GM18907 (cell line): ENCODE measurements around the gene RAB21.
"Not testable (repeated sequence)": the region's sequence is repeated elsewhere in the genome, so short reads cannot be mapped to it uniquely, and the experiment has no call there.

Experiments used
- ATAC-seq: cut with Tn5 transposase; IDR thresholded peaks from one replicate; pipeline ENCODE4 v1.9.1; 2021; ENCODE audit warnings: mild to moderate bottlenecking, moderate library complexity; ENCODE audit not compliant: unreplicated experiment

RAB21 gene

DNA sequence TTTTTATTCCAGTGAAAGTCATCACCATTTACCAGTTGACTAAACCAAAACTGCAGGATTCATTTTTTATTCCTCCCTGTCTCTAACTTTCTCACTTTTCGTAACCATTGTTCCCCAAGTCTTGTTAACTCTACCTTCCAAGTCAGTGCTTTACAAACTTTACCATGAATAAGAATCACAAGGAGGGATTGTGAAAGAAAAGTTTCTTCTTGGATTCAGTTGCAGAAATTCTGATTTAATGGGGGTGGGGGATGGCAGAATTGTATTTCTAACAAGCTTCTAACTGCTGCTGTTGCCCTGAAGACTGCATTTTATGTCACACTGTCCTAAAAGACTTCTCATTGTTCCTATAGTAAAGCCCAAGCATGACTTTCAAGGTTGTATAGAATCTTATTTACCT is 5.0 kb upstream of the RAB21 start:
- ATAC-seq: no peak

- no peak for ATAC-seq
Observed at GRCh38 chr12:71752891-71753290, 1.8 kb upstream of the RAB21 start.

- peak; percentile 64 for ATAC-seq
Observed at GRCh38 chr12:71755146-71755892, 656 bp downstream of the RAB21 start.

GRCh38 chr12:71756054-71756690 is 1.5 kb downstream of the RAB21 start:
- ATAC-seq: no peak

DNA sequence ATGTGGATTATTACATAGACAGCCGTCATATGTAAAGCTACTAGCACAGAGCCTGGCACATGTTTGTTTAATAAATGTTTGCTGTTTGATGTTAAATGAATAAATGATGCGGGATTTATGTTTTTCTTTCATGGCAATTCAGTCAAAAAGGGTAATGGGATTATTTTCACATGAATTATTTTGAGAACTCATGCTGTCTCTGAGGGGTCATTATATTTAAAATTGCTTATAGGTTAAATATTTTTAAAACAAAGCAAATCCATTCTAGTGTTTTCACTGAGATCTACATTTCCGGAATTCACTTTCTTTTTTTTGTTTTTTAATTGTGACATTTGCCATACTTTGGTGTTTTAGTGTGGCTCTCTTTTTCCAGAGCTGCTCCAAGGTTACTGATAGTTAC is 5.3 kb downstream of the RAB21 start:
- no peak for ATAC-seq

GRCh38 chr12:71760471-71760870 is 5.8 kb downstream of the RAB21 start:
- no peak for ATAC-seq

DNA sequence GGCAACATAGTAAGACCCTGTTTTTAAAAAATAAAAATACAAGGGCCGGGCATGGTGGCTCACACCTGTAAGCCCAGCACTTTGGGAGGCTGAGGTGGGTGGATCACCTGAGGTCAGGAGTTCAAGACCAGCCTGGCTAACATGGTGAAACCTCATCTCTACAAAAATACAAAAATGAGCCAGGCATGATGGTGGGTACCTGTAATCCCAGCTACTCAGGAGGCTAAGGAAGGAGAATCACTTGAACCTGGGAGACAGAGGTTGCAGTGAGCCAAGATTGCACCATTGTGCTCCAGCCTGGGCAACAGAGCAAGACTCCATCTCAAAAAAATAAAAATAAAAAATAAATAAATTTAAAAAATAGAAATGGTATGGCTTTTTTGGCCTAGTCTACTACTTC is 6.7 kb downstream of the RAB21 start:
- ATAC-seq: not testable (repeated sequence)

GRCh38 chr12:71763677-71764379 is 9.2 kb downstream of the RAB21 start:
- no peak for ATAC-seq

- no peak for ATAC-seq
Observed at GRCh38 chr12:71764587-71765321, 10.1 kb downstream of the RAB21 start.

GRCh38 chr12:71766202-71766601 is 11.5 kb downstream of the RAB21 start:
- ATAC-seq: no peak

GRCh38 chr12:71767183-71767582 is 12.5 kb downstream of the RAB21 start:
- no peak for ATAC-seq

- peak; percentile 54 for ATAC-seq
Observed at GRCh38 chr12:71768900-71769299, 14.2 kb downstream of the RAB21 start.

- no peak for ATAC-seq
Observed at GRCh38 chr12:71771069-71771468, 16.4 kb downstream of the RAB21 start.

- ATAC-seq: no peak
Observed at GRCh38 chr12:71772735-71773134, 18.1 kb downstream of the RAB21 start.

DNA sequence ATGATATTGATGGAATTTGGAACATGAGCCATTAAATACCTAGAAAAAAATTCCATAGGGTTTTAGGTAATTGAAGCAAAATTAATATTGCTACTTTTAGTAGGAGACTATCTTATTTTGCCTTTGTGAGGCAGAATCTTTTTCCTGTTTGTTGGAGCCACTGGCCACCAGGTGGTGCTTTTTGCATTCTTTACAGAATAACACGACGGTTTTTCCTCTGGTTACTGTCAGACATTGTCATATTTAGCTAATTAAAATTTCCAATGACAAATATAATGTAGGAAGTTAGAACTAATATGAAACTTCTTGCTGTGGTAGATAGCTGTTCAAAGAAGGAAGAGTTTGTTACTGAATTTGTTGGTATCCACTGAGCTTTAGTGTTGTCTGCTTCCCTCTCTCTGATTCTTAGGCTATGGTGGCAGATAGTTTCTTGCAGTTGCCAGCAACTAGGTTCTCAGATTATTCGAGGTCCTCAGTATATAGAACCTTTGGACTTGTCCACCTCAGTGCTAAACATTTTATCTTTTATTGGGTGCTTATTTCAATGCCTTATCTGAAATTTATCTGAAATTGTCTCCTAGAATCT is 25.7 kb downstream of the RAB21 start:
- peak; percentile 66 for ATAC-seq

DNA sequence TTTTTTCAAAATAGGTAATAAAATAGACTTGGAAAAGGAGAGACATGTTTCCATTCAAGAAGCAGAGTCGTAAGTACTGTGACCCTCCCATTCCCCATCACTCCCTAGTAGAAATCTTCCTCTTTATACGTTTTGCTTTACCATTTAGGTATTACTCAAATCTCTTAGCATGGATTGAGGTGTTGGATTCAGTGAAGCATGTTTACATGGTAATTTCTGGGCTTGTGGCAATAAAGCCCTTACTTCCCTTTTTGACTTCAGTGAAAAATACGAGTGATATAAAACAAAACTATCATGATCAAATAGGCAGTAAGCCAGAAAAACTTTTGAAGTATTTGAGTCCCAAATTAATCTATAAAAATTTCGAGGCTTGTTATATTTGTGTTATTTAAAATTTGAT is 27.4 kb downstream of the RAB21 start:
- peak; percentile 66 for ATAC-seq

DNA sequence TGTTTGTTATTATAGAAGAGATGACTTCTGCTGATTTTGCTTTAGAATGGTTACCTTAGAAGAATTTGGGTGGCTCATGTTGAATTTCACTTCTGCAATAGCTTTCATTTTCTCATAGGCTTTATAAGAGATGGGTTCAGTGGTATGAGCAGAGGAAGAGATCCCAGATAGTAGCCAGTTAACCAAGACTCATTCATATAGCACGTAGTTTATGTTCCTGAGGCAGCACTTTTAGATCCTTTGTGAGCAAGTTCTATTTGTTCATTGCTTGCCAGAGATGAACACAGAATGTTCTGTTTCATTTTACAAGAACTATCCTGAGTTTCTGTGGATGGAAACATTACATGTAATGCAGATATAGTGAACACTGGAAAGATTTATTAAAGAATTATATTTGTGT is 32.2 kb downstream of the RAB21 start:
- ATAC-seq: no peak

GRCh38 chr12:71787580-71787979 is 32.9 kb downstream of the RAB21 start:
- no peak for ATAC-seq

DNA sequence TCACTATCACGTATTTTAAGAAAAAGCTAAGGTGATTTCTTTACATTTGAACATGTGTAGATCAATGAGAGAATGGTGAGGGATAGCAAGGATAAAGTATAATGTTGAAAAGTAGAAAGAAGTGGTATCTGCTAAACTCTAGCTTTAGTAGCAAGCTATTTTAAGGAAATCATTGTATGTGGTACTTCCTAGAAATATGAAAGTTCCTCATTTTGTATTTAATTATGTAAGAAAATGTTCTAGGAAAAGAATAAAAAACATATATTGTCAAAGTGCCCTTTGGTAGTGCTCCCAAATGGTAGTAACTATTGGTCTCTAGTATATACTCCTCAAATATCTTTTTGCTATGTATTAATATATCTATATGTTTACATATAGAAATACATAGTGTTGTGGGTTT is 35.7 kb downstream of the RAB21 start:
- ATAC-seq: no peak

GRCh38 chr12:71791473-71792150 is 36.9 kb downstream of the RAB21 start:
- ATAC-seq: no peak
